Measurements from ENCODE around the gene MS4A2. TPM values are rescaled to one million over a fixed set of nuclear protein-coding genes. Genes with fewer than 3 reads are reported as not detected.

MS4A2 gene
- not detected in 2 replicates for total RNA-seq

GRCh38 chr11:60088364-60088763 lies at the start of gene MS4A2:
Gene MS4A2 (plus strand): TSS chr11:60088664. CDS start chr11:60088766, 102 bp downstream.

GRCh38 chr11:60040109-60040508 lies 48.4 kb upstream of the MS4A2 start, which contains the start of gene OOSP2:
Gene OOSP2 (plus strand): TSS chr11:60040409. CDS start chr11:60040460, 51 bp downstream.

GRCh38 chr11:60056349-60056969 lies 32.0 kb upstream of the MS4A2 start, which contains the start of gene MS4A3:
Gene MS4A3 (plus strand): TSS chr11:60056665. CDS start chr11:60061161, 4,496 bp downstream.

Other genes with a start within 250 kb of the MS4A2 start
- not detected in 2 replicates for gene CBLIF, start 243.2 kb upstream of the MS4A2 start, total RNA-seq
- 3.9 and 14.9 TPM in 2 replicates for gene TCN1, start 222.2 kb upstream of the MS4A2 start, total RNA-seq
- gene OOSP3, start 209.9 kb upstream of the MS4A2 start, total RNA-seq: not detected in 2 replicates
- gene OOSP1, start 150.2 kb upstream of the MS4A2 start, total RNA-seq: not detected in 2 replicates
- not detected in 2 replicates for gene OOSP4A, start 124.6 kb upstream of the MS4A2 start, total RNA-seq
- not detected in 2 replicates for gene OOSP4B, start 71.5 kb upstream of the MS4A2 start, total RNA-seq
- not detected in 2 replicates for gene OOSP2, start 48.3 kb upstream of the MS4A2 start, total RNA-seq
- gene MS4A3, start 32.0 kb upstream of the MS4A2 start, total RNA-seq: not detected in 2 replicates
- gene MS4A6A, start 94.4 kb downstream of the MS4A2 start, total RNA-seq: not detected in 2 replicates
- gene MS4A4E, start 154.5 kb downstream of the MS4A2 start, total RNA-seq: not detected in 2 replicates
- gene MS4A4A, start 192.0 kb downstream of the MS4A2 start, total RNA-seq: not detected in 2 replicates
- gene MS4A6E, start 238.6 kb downstream of the MS4A2 start, total RNA-seq: not detected in 2 replicates

All from tracheal epithelial cell (primary cell).